ENCODE measurements around the gene RFX1. TPM values are rescaled to one million over a fixed set of nuclear protein-coding genes. Genes with fewer than 3 reads are reported as not detected.

Gene RFX1
- total and polyA plus RNA-seq, 4 donors: 1.8 to 5.6 (median 3.5) TPM

GRCh38 chr19:13989487-13989886 is 16.6 kb downstream of the RFX1 start (continued):
- TF ChIP-seq RXRA (IDR thresholded peaks at IDR 0.05): no peak

- Histone ChIP-seq H3K9ac (ENCODE audit: low read depth in 1 of 2, low read length in 2 of 2) (peak overlapping the region in 1 of 2 donors; percentile 42), H3K4me1 (ENCODE audit: control insufficient read depth in 4 of 4, insufficient read depth in 4 of 4, low read length in 3 of 4) (peaks cover 0 to 10% (median 3%) of the 10 kb centered on the region in 4 donors), H3K36me3 (ENCODE audit: control insufficient read depth in 4 of 4, insufficient read depth in 3 of 4, low read depth in 1 of 4, low read length in 3 of 4) (peaks cover 0 to 23% (median 1%) of the 10 kb centered on the region in 4 donors), H3K9me3 (ENCODE audit: control insufficient read depth in 4 of 4, low read length in 3 of 4) (no peaks in the 10 kb centered on the region), H3K4me3 (ENCODE audit: low read depth in 1 of 3, low read length in 3 of 3) (no peak overlapping the region), H3K27me3 (ENCODE audit: control insufficient read depth in 4 of 4, insufficient read depth in 4 of 4, low read length in 3 of 4) (no peaks in the 10 kb centered on the region), H3K27ac (ENCODE audit: low read depth in 1 of 2, low read length in 2 of 2) (peak overlapping the region; percentile 62 to 64)
- DNase-seq (ENCODE audit: low spot score): no peak
- WGBS: 71% methylated on average over 17 of the region's 17 CpGs
- TF ChIP-seq TAF1 (conservative IDR thresholded peaks at IDR 0.05): no peak
- no peak for TF ChIP-seq RXRA (IDR thresholded peaks at IDR 0.05)
- TF ChIP-seq RAD21 (IDR thresholded peaks at IDR 0.05): no peak
- no peak for TF ChIP-seq CTCF (IDR thresholded peaks at IDR 0.05; ENCODE audit: low read depth, low read length, missing input control)
- TF ChIP-seq FOXA2 (IDR thresholded peaks at IDR 0.05): no peak
- no peak for TF ChIP-seq JUND (IDR thresholded peaks at IDR 0.05)
- no peak for TF ChIP-seq ZBTB33 (IDR thresholded peaks at IDR 0.05)
- no peak for TF ChIP-seq GABPA (IDR thresholded peaks at IDR 0.05 in 1 of 2, conservative IDR thresholded peaks at IDR 0.05 in 1 of 2)
- TF ChIP-seq REST (IDR thresholded peaks at IDR 0.05): no peak
- no peak for TF ChIP-seq YY1 (IDR thresholded peaks at IDR 0.05)
- TF ChIP-seq HNF4A (conservative IDR thresholded peaks at IDR 0.05): no peak
- TF ChIP-seq FOXA1 (IDR thresholded peaks at IDR 0.05): no peak
- TF ChIP-seq SP1 (IDR thresholded peaks at IDR 0.05): no peak
- no peak for TF ChIP-seq EGR1 (IDR thresholded peaks at IDR 0.05; ENCODE audit: low read depth in 2 of 2)
Observed at GRCh38 chr19:13987101-13987890, 18.8 kb downstream of the RFX1 start.

Data from liver (tissue), 9 donors.